Stimulated activated CD8-positive, alpha-beta memory T cell treated with anti-CD3 and anti-CD28 coated beads, Interleukin-4, amount 100 ng/mL, for 4 hours (primary cell): ENCODE measurements around the gene POLA1.

Source experiments
- DNase-seq, 2 donors: peaks; one replicate each; pipeline ENCODE4 v3.0.0-alpha.2; 2020; ENCODE audit warnings: low read depth in 2 of 2, low spot score in 1 of 2

POLA1 gene

DNA sequence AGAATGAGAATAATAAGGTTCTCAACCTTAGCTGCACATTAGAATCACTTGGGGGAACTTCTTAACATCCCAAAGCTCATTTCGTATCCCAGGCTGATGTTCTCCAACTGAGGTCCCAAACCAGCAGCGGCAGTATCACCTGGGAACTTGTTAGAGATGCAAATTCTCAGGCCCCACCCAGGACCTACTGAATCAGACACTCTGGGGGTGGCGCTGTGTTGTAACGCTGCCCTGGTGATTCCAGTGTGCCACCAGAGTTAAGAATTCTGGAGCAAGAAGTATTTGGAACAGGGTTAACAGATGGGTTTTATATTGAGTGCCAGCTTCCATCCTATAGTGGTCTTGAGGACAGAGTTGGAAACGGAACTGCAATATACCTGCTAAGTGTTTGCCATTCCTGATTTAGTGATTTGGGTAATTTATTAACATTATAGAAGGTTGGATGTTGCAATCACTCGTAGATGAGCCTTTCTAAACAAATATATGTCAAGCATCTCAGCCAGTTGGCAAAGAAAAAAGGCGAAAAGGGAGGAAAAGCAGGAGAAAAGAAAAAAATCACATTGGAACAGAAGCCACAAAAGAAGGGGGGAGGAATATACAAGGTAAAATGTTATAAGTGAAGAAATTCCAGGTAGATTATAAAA lies 181.0 kb downstream of the POLA1 start:
- no peak for DNase-seq

DNA sequence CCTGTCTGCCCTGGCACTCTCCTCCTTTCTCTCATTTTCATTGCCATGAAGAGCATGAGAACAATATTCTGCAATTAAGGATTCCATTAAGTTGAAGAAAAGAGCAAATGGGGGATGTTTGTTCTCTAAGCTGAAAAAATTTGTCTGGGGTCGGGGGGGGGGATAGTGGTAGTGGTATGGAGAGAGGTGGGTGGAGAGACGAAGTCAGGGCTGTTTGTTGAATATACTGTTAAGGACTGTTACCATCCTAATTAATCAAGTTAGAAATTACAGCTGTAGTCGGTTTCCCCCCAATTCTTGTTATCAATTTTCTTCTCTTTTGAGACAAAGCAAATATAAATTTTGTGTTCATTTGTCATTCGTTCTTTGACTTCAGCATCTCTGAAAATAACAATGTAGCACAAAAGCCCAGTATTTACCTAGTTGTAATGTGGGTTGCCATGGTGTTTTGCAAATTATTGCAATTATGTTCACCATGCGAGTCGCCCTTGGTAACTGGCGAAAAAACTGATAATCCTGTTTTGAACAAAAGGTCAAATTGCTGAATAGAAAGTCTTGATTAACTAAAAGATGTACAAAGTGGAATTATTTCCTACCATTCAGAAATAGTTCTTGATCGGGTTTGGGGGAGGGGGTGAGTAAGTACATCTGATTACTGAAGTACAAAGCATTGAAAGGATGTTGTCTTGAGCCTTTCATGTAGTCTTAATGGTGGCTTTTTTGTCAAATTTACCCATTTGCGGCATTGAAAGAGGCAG lies 183.0 kb downstream of the POLA1 start:
- DNase-seq: no peak

DNA sequence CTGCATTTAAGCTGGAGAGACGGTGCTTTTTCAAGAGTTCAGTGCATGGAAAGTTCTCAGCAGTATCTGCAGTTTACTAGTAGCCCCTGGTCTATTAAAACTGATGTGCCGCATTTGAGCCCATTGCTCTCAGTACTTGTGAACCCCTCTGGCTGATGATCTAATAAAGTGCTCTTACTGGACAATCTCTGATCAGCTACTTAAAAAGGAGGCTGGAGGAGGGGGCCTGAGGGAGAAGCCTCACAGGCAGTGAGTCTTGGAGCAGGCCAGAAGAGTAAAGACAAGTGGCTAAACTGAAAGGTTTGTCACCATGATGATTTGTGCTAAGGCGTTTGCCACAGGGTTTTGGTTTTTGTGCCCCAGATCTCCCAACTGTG lies 183.6 kb downstream of the POLA1 start:
- DNase-seq: no peak

DNA sequence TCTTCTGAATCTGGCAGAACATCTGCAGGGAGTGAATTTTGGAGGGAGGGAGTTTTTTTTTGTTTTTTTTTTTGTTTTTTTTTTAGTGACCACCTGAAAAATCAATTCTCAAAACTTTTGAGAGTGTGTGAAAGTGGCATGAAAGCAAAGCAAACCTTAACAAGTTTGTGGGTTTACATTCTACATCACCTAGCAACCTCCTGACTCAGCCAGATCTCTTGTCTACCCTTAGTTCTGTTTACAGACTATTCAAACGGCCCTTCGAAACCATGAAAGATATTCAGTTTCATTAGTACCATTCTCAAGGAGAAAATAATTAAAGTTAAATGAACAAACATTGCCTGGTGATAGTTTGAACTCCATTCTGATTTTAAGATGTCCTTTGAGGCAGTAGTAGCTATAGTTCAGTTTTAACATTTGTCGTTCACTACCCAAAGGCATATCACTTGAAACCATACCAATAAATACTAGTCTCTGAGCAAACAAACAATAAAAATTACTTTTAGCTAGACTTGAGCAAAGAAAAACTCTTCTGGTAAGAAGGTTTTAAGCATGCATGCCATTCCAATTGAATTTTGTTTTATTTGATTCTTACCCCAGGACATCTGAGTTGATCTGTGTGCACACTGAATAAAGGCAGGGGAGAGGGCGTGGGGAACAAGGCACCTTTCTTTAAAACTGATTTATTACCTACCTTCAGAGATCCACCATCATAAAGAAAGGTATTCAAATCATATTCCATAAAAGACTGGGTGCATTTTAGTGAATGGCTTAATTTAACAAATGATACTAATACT lies 184.3 kb downstream of the POLA1 start:
- no peak for DNase-seq

DNA sequence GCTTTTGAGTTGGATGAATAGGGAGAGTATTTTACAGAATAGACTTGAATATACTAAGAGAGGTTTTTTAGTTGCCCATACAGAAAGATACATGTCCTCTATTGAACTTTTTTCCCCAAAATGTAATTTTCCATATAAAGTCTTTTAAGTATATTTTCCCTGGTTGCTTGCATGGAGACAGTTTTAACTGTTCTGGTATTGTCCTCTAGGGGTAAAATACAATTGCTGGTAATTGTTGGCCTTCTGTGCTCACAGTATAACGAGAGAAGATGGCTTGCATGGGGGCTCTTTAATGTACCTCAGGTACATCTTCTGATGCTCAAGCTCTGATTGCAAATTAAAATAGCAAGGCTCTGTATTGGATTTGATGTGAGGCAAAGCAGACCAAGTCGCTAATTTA lies 186.0 kb downstream of the POLA1 start:
- DNase-seq: no peak

DNA sequence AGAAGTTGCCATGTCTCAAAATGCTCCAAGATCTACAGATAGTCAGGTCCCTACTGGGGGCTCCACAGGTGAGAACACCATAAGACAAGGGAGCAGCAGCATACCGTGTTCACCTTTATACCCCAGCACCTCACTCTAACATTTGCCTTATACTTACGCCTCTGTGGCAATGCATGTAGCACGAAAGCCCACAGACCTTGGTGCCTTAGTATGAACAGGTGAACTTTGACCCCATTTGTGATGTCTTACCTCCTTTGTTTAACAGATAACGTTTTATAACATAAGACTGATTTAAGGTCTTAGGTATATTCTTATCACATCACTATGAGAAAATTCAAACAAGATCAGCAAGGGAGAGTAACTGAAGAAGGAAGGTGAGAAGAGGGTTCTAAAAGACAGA lies 193.2 kb downstream of the POLA1 start:
- DNase-seq: no peak

DNA sequence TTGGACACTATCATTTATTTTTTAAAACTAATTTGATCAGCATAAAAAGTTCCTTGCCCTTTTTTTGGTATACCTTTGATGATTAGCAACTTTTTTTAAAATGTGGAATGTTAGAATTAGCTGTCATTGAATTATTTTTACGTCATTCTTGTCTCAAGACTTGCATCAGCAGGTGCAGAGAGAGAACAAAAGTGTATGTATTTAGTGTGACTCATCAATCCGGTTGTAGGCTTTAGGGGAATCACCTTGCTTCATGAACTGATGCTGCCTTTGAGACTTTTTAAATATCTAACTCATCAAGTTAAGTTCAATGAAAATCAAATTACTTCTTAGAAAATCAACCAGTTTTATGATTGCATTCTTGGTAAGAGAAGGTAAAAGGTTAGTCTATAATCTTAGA lies 197.0 kb downstream of the POLA1 start:
- no peak for DNase-seq

DNA sequence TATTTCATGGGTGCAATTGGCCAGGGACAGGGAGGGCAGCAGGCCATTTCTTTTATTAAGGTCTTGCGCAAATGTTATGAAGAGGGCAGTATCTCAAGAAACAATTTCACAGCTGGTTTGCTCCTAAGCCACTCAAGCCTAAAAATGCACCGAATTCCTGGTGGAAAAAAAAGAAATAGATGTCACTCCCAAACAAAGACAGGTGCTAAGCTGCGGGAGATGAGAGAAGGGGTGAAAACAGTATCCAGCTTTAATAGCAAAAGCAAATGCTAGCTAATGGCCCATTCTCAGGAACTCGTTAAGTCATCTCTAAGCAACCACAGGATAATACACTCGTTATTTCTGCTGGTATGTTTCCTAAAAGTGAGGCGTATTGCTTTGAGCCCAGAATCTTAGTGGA lies 205.7 kb downstream of the POLA1 start:
- DNase-seq: no peak

DNA sequence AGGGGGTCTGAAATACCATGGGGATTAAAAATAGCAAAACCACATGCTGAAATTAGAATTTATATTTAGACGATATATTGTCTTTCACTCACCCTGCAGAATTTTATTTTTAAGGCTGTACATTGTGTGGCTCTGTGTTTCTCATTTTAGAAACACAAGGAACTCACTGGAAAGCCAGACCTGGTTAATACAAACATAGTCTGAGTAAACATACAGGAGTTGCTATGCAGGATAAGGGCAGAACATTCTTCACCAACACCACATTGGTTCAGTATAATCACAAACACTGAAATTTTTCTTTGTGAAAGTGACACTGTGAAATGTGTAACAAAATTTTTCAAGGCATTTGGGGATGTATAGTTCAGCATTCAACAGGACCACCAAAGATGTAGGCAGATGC lies 206.5 kb downstream of the POLA1 start:
- DNase-seq: no peak

DNA sequence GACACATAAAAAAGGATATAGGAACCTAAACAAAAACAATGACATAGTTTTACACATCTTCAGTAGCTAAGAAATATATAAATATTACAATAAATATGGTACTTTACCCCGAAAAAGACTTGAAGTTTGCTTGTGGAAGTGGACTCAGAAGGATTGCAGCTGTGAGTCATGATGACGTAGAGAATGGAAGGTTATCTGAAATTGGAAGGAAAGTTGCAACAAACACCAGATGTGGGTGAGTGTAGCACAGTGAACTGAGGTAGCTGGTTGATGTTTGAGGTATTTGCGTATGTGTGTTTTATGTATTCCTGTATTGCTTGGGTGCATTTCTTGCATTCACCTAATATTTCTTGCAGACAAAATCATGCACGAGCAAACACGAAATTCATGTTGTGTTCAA lies 209.1 kb downstream of the POLA1 start:
- DNase-seq: no peak

DNA sequence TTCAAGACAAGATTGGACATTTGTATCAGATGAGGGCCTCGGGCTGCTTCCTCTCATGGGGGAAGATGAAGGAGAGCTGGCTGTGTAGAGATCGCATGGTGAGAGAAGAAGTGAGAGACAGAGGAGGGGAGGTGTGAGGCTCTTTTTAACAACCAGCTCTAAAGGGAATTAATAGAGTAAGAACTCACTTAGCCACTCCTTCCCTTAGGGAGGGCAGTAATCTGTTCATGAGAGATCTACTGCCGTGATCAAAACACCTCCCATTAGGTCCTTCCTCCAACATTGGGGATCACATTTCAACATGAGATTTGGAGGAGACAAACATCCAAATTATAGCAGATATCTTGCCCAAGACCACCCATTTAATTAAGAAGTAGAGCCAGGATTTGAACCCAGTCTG lies 225.0 kb downstream of the POLA1 start:
- no peak for DNase-seq

DNA sequence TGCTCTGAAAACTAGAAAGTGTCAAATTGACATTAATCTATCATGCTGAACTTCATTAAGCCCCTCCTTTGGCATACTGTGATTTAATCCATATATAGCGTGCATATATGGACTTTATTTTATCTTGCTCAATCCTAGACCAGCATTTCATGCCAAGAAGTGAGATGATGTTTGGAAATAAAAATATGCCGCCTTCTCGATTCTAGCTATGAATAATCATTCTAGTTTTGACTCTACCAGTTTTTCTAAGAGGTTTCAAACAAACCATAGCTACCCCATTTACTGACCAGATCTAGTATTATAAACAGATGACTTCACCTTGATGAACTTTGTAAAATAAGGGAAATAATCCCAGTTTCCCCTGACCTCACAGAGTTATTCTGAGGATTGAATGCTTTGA lies 227.1 kb downstream of the POLA1 start:
- DNase-seq: no peak

DNA sequence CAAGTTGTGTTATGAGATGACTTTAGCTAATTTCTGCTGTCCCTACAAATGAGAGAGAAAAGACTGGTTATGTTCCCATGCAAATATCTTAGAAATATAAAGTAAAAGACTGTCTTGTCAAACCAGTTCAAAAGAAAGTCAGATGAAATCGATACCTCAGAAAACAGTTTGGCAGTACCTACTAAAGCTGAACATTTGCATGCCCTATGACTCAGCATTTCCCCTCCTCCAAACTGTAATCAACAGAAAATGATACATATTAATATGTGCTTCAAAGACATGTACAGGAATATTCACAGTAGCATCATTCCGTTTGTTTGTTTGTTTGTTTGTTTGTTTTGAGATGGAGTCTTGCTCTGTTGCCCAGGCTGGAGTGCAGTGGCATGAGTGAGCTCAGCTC lies 231.7 kb downstream of the POLA1 start:
- DNase-seq: no peak

DNA sequence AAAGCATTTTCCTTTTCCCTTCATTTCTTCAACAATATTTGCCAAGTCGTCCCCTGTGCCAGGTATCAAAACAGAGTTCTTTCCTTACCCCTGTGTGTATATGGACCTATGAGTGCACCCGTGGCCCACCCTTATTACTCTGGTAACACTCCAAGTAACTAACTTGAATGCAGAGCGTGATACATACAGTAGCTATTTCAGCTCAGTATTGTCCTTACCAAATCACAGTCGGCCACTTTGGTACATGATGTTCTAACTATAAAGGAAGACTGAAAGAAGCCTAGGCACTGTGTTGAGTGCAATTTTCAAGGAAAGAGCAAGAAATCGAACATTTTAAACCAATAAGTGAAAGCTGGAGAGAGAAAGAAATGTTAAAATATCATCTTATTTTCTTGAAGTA lies 233.7 kb downstream of the POLA1 start:
- DNase-seq: no peak

DNA sequence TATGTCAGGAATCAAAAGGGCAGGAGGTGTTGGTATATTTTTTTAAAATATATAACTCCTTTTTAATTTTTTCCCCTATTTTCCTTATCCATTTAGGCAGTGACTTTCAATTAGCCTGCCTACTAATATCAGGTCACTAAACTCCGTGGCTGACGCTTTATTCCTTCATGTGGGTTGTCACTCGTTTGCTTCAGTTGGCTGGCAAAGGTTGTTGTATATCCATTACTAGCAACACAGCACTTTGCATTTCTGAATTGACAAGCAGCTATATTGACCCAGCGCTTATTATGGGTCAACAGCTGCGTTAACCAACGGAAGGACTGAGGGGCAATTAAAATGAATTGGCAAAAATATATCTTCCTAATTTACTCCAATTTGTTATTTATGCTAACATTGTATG lies 234.4 kb downstream of the POLA1 start:
- DNase-seq: no peak

DNA sequence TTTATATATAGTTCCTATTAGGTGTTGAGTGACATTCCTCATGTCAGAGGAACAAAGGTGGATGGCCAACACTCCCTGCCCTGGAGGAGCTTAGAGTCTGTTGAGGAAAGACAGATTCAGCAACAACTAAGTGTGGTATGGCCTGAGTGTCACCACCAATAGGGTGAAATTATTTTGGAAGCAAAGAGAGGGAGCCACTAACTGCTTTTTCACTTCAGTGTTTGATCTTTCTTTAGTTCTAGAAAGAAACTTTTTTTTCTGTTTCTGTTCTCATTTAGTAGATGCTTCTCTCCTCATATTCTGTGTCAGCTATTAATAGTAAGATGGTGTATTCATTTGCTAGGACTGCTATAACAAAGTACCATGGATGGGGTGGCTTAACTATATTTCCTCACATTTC lies 240.6 kb downstream of the POLA1 start:
- no peak for DNase-seq

DNA sequence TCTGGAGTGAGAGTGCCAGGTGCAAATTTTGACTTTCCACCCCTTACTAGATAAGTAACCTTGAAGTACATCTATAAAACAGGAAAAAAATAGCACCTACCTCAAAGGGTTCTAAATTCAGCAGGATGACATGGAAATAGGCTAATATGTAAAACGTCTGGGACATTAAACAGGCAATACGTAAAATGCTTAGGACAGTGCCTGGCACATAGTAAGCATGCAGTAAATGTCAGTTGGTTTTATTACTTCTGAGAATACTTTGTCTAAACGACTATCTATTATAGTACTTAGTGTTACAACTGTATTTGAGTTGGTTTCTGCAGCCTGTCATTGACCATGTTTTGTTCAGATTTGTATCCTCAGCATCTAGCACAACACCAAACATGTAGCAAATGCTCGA lies 251.3 kb downstream of the POLA1 start:
- no peak for DNase-seq

DNA sequence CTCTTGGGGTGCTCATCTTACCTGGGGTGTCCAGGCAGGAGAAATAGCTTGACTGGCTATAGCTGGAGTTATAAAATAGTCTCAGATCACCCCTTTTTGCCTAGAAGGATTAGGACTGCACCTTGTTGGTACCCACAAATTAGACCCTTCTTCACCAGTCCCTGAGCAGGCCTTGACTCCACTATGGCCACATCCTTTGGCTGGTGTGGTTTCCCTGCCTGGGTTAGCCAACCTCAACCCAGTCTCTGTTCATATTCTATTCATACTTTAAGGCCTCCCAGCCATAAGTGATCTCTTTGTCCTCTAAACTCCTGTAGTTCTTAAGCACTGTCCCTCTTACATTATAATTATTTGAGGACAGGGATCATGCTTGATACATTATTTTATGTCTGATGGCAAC lies 252.7 kb downstream of the POLA1 start:
- DNase-seq: no peak

DNA sequence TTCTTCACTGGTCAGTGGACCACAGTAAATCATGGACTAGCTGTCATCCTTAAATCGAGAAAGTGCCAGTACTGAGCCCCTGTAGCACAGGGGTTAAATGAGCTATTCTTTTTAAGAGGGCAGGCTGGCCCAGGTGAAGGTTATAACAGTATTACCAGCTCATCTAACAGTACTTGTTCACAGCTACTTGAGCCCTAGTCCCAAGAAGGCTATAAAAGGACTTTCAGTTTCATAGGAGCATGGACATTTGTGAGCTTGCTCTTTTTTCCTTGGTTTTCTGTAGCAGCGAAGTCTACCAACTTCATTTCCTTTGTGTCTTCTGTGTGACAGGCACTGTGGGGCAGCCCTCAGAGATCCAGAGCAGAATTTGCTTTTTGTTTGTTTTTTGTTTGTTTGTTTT lies 261.0 kb downstream of the POLA1 start:
- no peak for DNase-seq

DNA sequence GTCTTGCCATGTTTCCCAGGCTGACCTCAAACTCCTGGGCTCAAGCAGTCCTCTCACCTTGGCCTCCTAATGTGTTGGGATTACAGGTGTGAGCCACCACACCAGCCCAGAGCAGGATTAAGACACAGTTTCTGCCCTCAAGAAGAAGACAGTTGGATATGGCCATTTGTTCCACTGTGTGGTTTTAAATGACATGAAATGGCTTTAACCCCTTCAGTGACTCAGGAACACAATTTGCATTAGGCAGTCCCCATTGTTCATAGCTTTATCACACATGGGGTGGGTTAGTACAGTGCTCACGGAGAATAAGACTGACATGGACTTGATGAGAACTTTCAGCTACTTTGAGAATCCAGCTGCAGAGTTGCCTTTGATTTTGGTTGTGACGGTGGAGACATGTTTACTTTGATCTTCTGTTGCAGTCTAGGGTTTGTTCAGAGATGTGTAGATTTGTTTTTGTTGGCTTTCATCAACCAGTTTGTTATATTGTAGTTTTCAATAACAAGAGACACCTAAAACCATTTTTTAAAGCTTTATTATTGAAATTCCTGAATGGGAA lies 261.7 kb downstream of the POLA1 start:
- no peak for DNase-seq

DNA sequence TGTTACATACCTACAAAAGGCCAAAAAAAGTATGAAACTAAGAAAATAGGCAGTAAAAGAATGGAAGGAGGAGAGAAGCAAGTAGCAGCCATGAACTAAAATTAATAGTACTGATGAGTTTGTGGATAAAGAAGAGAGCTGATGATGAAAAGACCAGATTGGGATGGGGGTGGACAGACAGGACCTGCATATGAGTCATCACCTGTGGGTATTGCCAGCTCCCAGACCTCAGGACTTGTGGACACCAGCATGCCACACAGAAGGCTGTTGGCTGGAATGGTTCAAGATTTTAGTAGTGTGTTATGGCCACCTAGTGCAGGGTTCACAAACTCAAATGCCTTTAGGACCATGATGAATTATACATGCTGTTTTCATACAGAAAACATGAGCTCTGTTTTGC lies 263.1 kb downstream of the POLA1 start:
- DNase-seq: no peak

DNA sequence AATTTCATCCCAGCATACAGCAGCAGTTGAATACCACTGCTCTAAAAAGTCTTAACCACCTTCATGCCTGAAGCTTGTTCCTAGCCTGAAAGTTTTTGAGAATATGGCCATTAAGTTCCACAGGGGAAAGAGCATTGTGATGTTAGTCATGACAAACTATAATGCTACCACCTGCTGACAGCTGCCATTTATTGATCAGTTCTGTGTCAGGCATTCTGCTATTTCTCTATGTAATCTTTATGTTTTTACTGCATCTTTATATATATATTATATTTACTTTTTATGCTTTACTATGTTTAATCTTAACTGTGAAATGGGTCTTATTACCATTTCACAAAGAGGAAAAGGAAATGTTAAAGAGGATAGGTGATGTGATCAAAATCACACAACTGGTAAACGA lies 268.1 kb downstream of the POLA1 start:
- DNase-seq: no peak
